ENCODE measurements around the gene EXOSC5. TPM values are rescaled to one million over a fixed set of nuclear protein-coding genes. Genes with fewer than 3 reads are reported as not detected.

Gene EXOSC5
- total RNA-seq, 1 experiment from 2014 or later = 58.7 TPM

- H3K56ac ChIP-seq (ENCODE audit: insufficient read length, low read depth, low read length) = no peak overlapping the region
- H4K5ac ChIP-seq (ENCODE audit: insufficient read length, low read depth, low read length) = no peak overlapping the region
- H4K20me1 ChIP-seq (ENCODE audit: control insufficient read depth, insufficient read depth, insufficient read length) = no peaks in the 10 kb centered on the region
- H3K9ac ChIP-seq (ENCODE audit: extremely low read depth, insufficient read length, low read length) = no peak overlapping the region
- no peak for DNase-seq
- TF ChIP-seq CTCF (conservative IDR thresholded peaks at IDR 0.05) = no peak
- no peak overlapping the region for H3K4ac ChIP-seq (ENCODE audit: low read depth, low read length)
- no peaks in the 10 kb centered on the region; the same call in 1 of the 2 replicates for H3K27me3 Mint-ChIP-seq (ENCODE audit: low read depth)
- H3K23me2 ChIP-seq (ENCODE audit: insufficient read length, low read depth, low read length, poor library complexity, severe bottlenecking) = peaks cover 8% of the 10 kb centered on the region
- H3K4me1 Mint-ChIP-seq = peaks cover 3 to 8% of the 10 kb centered on the region in 2 experiments; a peak in 3 of 4 replicates
- H3K36me3 Mint-ChIP-seq (ENCODE audit: insufficient read depth in 1 of 3, low read depth in 3 of 3) = no peaks in the 10 kb centered on the region; a peak in 1 of 7 replicates
- H3K18ac ChIP-seq (ENCODE audit: insufficient read length, low read depth, low read length) = no peak overlapping the region
- H3K9me3 Mint-ChIP-seq = no peaks in the 10 kb centered on the region
- WGBS (ENCODE audit: extremely low coverage, insufficient read length, low lambda C conversion rate) = no CpG with 5 or more reads among the region's 10 CpGs
- no peak overlapping the region for H2BK120ac ChIP-seq (ENCODE audit: low read depth, low read length, poor library complexity, severe bottlenecking)
- H2AK5ac ChIP-seq (ENCODE audit: insufficient read length, low read length) = no peak overlapping the region
- H2BK20ac ChIP-seq (ENCODE audit: low read depth, low read length, poor library complexity, severe bottlenecking) = no peak overlapping the region
- H2BK5ac ChIP-seq (ENCODE audit: insufficient read length, low read length) = no peak overlapping the region
- H3K23ac ChIP-seq (ENCODE audit: insufficient read length, low read depth, low read length) = no peak overlapping the region
- no peaks in the 10 kb centered on the region for H3K27me3 ChIP-seq (ENCODE audit: insufficient read depth, low read length)
- H3K9me3 ChIP-seq (ENCODE audit: control insufficient read depth, low read depth, low read length) = no peaks in the 10 kb centered on the region
- H3K27ac Mint-ChIP-seq = no peak overlapping the region
- H3K4me2 ChIP-seq (ENCODE audit: insufficient read depth, insufficient read length, low read length) = no peak overlapping the region
- H3T11ph ChIP-seq (ENCODE audit: low read length) = no peak overlapping the region
- H3K79me2 ChIP-seq (ENCODE audit: insufficient read depth, low read length) = no peaks in the 10 kb centered on the region
- no peak overlapping the region for H2AFZ ChIP-seq (ENCODE audit: low read length)
- no peaks in the 10 kb centered on the region for H3K4me1 ChIP-seq (ENCODE audit: insufficient read depth, low read length)
- H3K79me1 ChIP-seq (ENCODE audit: insufficient read depth, low read depth, low read length, poor library complexity, severe bottlenecking) = no peaks in the 10 kb centered on the region
- no peak overlapping the region for H4K8ac ChIP-seq (replicated peaks; ENCODE audit: insufficient read length, low read depth, low read length)
- H2BK15ac ChIP-seq (ENCODE audit: low read depth, low read length) = no peak overlapping the region
- H4K91ac ChIP-seq (ENCODE audit: insufficient read length, low read depth, low read length) = no peak overlapping the region
- H2BK12ac ChIP-seq (ENCODE audit: insufficient read length, low read depth, low read length) = no peak overlapping the region
- no peak overlapping the region for H3K14ac ChIP-seq (ENCODE audit: insufficient read depth, low read length)
- H3K4me3 Mint-ChIP-seq = peak overlapping the region in 1 of 2 experiments; percentile 94; a peak in 1 of 5 replicates
- H3K27ac ChIP-seq (ENCODE audit: insufficient read length, low read depth, low read length) = no peak overlapping the region
Observed at GRCh38 chr19:41362143-41362847, 34.9 kb downstream of the EXOSC5 start.
